Coronary artery (tissue), 2 donors: ENCODE measurements around the gene SERPINE1.
"Not testable (repeated sequence)": the region's sequence is repeated elsewhere in the genome, so short reads cannot be mapped to it uniquely, and the experiment has no call there.

Source experiments
- DNase-seq: peaks from one replicate; pipeline ENCODE4 v3.0.0-alpha.2; 2017; ENCODE audit warnings: low spot score
- H3K27ac ChIP-seq, 2 donors: fragments of 200-600 bp; sonication (generic); one replicate each; pipeline ENCODE4 v1.5.1; 2016 to 2019
- H3K4me3 ChIP-seq: fragments of 200-600 bp; sonication (generic); 2 replicates; pipeline ENCODE4 v1.5.1; 2016; ENCODE audit warnings: mild to moderate bottlenecking, moderate library complexity
- TF ChIP-seq, protein P1 (sequence below): fragments of 200-600 bp; sonication (generic); IDR thresholded peaks from one replicate; pipeline ENCODE4 v1.5.1; 2019; ENCODE audit warnings: antibody characterized with exemption

The SERPINE1 gene

DNA sequence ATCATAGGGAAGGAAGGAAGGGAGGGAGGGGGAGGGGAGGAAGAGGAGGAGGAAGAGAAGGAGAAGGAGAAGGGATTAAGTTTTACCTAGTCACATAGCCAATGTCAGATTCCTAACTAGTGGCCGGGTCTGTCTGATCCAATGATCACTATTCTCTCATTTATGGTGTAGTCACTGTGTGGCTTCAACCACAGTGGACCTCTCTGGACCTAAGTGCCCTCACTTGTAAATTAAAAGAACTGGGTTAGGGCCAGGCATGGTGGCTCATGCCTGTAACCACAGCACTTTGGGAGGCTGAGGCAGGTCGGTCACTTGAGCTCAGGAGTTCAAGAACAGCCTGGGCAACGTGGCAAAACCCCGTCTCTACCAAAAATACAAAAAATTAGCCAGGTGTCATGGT, 6.6 kb upstream of the SERPINE1 start:
- Histone ChIP-seq H3K4me3 (no peak overlapping the region), H3K27ac (peak overlapping the region; percentile 93 to 97)
- TF ChIP-seq, protein P1, sequence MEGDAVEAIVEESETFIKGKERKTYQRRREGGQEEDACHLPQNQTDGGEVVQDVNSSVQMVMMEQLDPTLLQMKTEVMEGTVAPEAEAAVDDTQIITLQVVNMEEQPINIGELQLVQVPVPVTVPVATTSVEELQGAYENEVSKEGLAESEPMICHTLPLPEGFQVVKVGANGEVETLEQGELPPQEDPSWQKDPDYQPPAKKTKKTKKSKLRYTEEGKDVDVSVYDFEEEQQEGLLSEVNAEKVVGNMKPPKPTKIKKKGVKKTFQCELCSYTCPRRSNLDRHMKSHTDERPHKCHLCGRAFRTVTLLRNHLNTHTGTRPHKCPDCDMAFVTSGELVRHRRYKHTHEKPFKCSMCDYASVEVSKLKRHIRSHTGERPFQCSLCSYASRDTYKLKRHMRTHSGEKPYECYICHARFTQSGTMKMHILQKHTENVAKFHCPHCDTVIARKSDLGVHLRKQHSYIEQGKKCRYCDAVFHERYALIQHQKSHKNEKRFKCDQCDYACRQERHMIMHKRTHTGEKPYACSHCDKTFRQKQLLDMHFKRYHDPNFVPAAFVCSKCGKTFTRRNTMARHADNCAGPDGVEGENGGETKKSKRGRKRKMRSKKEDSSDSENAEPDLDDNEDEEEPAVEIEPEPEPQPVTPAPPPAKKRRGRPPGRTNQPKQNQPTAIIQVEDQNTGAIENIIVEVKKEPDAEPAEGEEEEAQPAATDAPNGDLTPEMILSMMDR, result no peak
- DNase-seq, result peak; percentile 63

DNA sequence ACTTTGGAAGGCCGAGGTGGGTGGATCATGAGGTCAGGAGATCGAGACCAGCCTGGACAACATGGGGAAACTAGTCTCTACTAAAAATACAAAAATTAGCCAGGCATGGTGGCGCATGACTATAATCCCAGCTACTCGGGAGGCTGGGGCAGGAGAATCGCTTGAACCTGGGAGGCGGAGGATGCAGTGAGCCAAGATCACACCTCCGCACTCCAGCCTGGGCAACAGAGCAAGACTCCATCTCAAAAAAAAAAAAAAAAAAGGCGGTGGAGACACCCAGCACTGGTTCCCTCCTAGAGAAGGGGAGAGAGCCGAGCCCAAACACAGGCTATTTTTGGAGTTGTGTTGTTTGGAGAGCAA, 5.3 kb upstream of the SERPINE1 start:
- DNase-seq, H3K4me3 ChIP-seq: not testable (repeated sequence)
- H3K27ac ChIP-seq, result peak overlapping the region; percentile 93 to 97

- DNase-seq, result peak; percentile 97
- TF ChIP-seq, protein P1, result no peak
- peak overlapping the region; percentile 93 to 97 for H3K27ac ChIP-seq
- peak overlapping the region; percentile 64 for H3K4me3 ChIP-seq
Observed at GRCh38 chr7:101121991-101122932, 4.6 kb upstream of the SERPINE1 start.

DNA sequence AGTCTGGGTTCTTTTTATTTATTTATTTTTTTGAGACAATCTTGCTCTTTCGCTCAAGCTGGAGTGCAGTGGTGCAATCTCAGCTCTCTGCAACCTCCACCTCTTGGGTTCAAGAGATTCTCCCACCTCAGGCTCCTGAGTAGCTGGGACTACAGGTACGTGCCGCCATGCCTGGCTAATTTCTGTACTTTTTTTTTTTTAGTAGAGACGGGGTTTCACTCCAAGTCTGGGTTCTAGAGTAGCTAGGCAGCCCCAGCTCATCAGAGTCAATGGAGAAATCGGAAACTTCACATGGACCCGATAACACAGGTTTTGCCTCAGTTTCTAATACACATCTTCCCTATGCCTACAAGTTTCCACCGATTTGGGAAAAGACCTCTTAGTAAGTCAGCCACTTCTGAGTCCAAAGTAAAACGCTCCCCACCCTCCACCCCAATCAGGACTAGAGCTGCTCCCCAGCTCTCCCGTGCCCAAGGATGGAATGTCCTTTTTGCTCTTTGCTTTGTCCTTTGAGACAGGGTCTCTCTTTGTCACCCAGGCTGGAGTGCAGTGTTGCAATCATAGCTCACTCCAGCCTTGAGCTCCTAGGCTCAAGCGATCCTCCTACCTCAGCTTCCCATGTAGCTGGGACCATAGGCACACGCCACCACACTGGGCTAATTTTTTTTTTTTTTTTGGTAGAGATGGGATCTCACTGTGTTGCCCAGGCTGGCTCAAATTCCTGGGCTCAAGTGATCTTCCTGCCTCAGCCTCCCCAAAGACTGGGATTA, 3.8 kb upstream of the SERPINE1 start:
- peak overlapping the region; percentile 64 for H3K4me3 ChIP-seq
- DNase-seq, result no peak
- H3K27ac ChIP-seq, result peak overlapping the region; percentile 93 to 97
- TF ChIP-seq, protein P1, result no peak

DNA sequence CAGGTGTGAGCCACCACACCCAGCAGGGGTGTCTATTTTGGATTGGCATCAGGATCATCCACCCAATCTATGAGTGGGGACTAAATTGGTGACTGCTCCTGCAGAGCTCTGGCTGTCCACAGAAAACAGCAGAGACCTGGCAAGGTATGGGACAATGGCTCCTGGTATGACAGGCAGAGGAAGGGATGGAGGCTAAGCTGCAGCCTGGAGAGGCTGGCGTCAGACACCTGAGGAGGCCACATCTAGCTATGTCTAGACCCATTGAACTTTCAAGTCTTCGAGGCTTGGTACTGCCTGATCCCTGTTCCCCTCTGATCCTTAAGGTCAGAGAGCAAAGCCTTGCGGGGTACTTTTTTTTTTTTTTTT, 3.2 kb upstream of the SERPINE1 start:
- TF ChIP-seq, protein P1, result no peak
- H3K27ac ChIP-seq, result peak overlapping the region; percentile 44 to 97

GRCh38 chr7:101124376-101125056, 2.4 kb upstream of the SERPINE1 start:
- TF ChIP-seq, protein P1, result no peak
- no peak for DNase-seq
- H3K27ac ChIP-seq, result peak overlapping the region; percentile 82 to 92
- no peak overlapping the region for H3K4me3 ChIP-seq

More for the DNA sequence above, 3.2 kb upstream of the SERPINE1 start:
- H3K4me3 ChIP-seq, result no peak overlapping the region
- no peak for DNase-seq
